ENCODE data around the gene ATF6. TPM values are rescaled to one million over a fixed set of nuclear protein-coding genes. Genes with fewer than 3 reads are reported as not detected.

Gene ATF6
- total RNA-seq, 1 experiment from 2014 or later: 16.4 TPM

- H3K36me3 ChIP-seq (ENCODE audit: control insufficient read depth, insufficient read depth, low read length): no peaks in the 10 kb centered on the region
- no peaks in the 10 kb centered on the region for H3K4me1 ChIP-seq (ENCODE audit: control insufficient read depth, insufficient read depth, low read length)
- no peak for ATAC-seq
- TF ChIP-seq TCF7L2 (IDR thresholded peaks at IDR 0.05; ENCODE audit: low read depth, low read length) (no peak), CTCF (IDR thresholded peaks at IDR 0.05) (no peak), SIN3A (IDR thresholded peaks at IDR 0.05; ENCODE audit: borderline replicate concordance, insufficient read depth, low read depth, low read length) (no peak), REST (IDR thresholded peaks at IDR 0.05; ENCODE audit: insufficient read depth in 1 of 2, low read depth in 2 of 2, low read length in 1 of 2) (no peak), POLR2AphosphoS5 (IDR thresholded peaks at IDR 0.05; ENCODE audit: low read depth, low read length) (no peak)
- ChIA-PET POLR2A (no interaction called here), CTCF (no interaction called here)
- DNase-seq (ENCODE audit: low read depth, low spot score): no peak
- no peaks in the 10 kb centered on the region for H3K9me3 ChIP-seq (ENCODE audit: control insufficient read depth, insufficient read depth, low read depth, low read length)
- intact Hi-C loops (cut with micrococcal nuclease; ENCODE audit: unreplicated experiment): loop anchor here (10.0 kb wide), 1 partner anchor 171 kb away; no protein-coding TSS in a partner anchor
- BruUV-seq (replicated peaks): no TSS peak
- no peaks in the 10 kb centered on the region for H3K27me3 ChIP-seq (ENCODE audit: control insufficient read depth, insufficient read depth, low read length)
- in situ Hi-C loops (cut with HindIII; ENCODE audit: low pct_unique_long_range_greater_than_20kb, low sequenced_read_pairs): loop anchor here (25.0 kb wide), 1 partner anchor 199 kb away; the partner anchor contains the start of gene FCGR3A
- H3K4me3 ChIP-seq (ENCODE audit: low read depth in 2 of 2, low read length in 2 of 2): no peak overlapping the region
- H3K27ac ChIP-seq (ENCODE audit: low read length): no peak overlapping the region
Measured at GRCh38 chr1:161735837-161736236, 30.3 kb upstream of the ATF6 start.

- TF ChIP-seq CTCF (IDR thresholded peaks at IDR 0.05) (no peak), SIN3A (IDR thresholded peaks at IDR 0.05; ENCODE audit: borderline replicate concordance, insufficient read depth, low read depth, low read length) (no peak), TCF7L2 (IDR thresholded peaks at IDR 0.05; ENCODE audit: low read depth, low read length) (no peak), REST (IDR thresholded peaks at IDR 0.05; ENCODE audit: insufficient read depth in 1 of 2, low read depth in 2 of 2, low read length in 1 of 2) (no peak), POLR2AphosphoS5 (IDR thresholded peaks at IDR 0.05; ENCODE audit: low read depth, low read length) (no peak)
- Histone ChIP-seq H3K9me3 (ENCODE audit: control insufficient read depth, insufficient read depth, low read depth, low read length) (no peaks in the 10 kb centered on the region), H3K4me1 (ENCODE audit: control insufficient read depth, insufficient read depth, low read length) (no peaks in the 10 kb centered on the region), H3K27ac (ENCODE audit: low read length) (no peak overlapping the region), H3K4me3 (ENCODE audit: low read depth in 2 of 2, low read length in 2 of 2) (no peak overlapping the region), H3K36me3 (ENCODE audit: control insufficient read depth, insufficient read depth, low read length) (no peaks in the 10 kb centered on the region), H3K27me3 (ENCODE audit: control insufficient read depth, insufficient read depth, low read length) (no peaks in the 10 kb centered on the region)
- DNase-seq (ENCODE audit: low read depth, low spot score) (no peak), ATAC-seq (peak; percentile 31; the same call in 1 of the 2 replicates)
- BruUV-seq (replicated peaks): no TSS peak
- intact Hi-C loops (cut with micrococcal nuclease; ENCODE audit: unreplicated experiment) (loop anchor here (10.0 kb wide), 1 partner anchor 172 kb away; no protein-coding TSS in a partner anchor), in situ Hi-C loops (cut with HindIII; ENCODE audit: low pct_unique_long_range_greater_than_20kb, low sequenced_read_pairs) (loop anchor here (25.0 kb wide), 1 partner anchor 199 kb away; the partner anchor contains the start of gene FCGR3A)
- CTCF ChIA-PET: interaction anchor here (2.3 kb wide), 1 partner anchor 10 kb away, joined by 9 read pairs; no protein-coding TSS in a partner anchor
- POLR2A ChIA-PET: no interaction called here
Measured at GRCh38 chr1:161736335-161736969, 29.7 kb upstream of the ATF6 start.

Data from Panc1 (cell line).